DND-41 (cell line): ENCODE measurements around the gene TTC29.

Experiments used
- ATAC-seq: fragments of 200-7000 bp; cut with Tn5 transposase; 3 replicates; pipeline ENCODE4 v1.9.1; 2021; ENCODE audit warnings: low read depth; ENCODE audit not compliant: insufficient read depth
- DNase-seq: peaks from one replicate; pipeline ENCODE4 v3.0.0-alpha.2; 2020
- H2AFZ ChIP-seq: 2 replicates; pipeline ENCODE4 v1.6.0; 2012; ENCODE audit warnings: low read depth, low read length
- H3K27ac ChIP-seq: 2 replicates; pipeline ENCODE4 v1.5.1; 2012; ENCODE audit warnings: low read length, inconsistent platforms
- H3K27me3 ChIP-seq: fragments of 200-600 bp; sonication (generic); 2 replicates; pipeline ENCODE4 v1.6.0; 2012; ENCODE audit warnings: low read length, mild to moderate bottlenecking, inconsistent platforms; ENCODE audit not compliant: insufficient read depth, poor library complexity
- H3K36me3 ChIP-seq: 2 replicates; pipeline ENCODE4 v1.5.1; 2012; ENCODE audit warnings: low read length, inconsistent platforms; ENCODE audit not compliant: insufficient read depth
- H3K4me1 ChIP-seq: 2 replicates; pipeline ENCODE4 v1.5.1; 2012; ENCODE audit warnings: mild to moderate bottlenecking, low read length; ENCODE audit not compliant: insufficient read depth
- H3K4me2 ChIP-seq: 2 replicates; pipeline ENCODE4 v1.6.0; 2012; ENCODE audit warnings: mild to moderate bottlenecking, moderate library complexity, low read length, inconsistent platforms; ENCODE audit not compliant: insufficient read depth
- H3K4me3 ChIP-seq, 2 experiments: fragments of 200-600 bp in 1 of 2; shearing (Covaris generic) in 1 of 2; 2 replicates each; pipeline ENCODE4 v1.5.1; 2012 to 2016; ENCODE audit warnings: inconsistent platforms in 2 of 2, low read length in 2 of 2, mild to moderate bottlenecking in 2 of 2, low read depth in 1 of 2, moderate library complexity in 1 of 2
- H3K79me2 ChIP-seq: 2 replicates; pipeline ENCODE4 v1.6.0; 2012; ENCODE audit warnings: low read length, inconsistent platforms; ENCODE audit not compliant: insufficient read depth
- H3K9ac ChIP-seq: 2 replicates; pipeline ENCODE4 v1.6.0; 2012; ENCODE audit warnings: low read depth, mild to moderate bottlenecking, inconsistent platforms, low read length, moderate library complexity
- H3K9me3 ChIP-seq: 2 replicates; pipeline ENCODE4 v1.5.1; 2012; ENCODE audit warnings: low read length, moderate library complexity, mild to moderate bottlenecking, inconsistent platforms; ENCODE audit not compliant: insufficient read depth, severe bottlenecking
- H4K20me1 ChIP-seq: 2 replicates; pipeline ENCODE4 v1.6.0; 2012; ENCODE audit warnings: low read length; ENCODE audit not compliant: insufficient read depth
- EZH2 ChIP-seq: IDR thresholded peaks from 3 replicates; pipeline ENCODE4 v1.6.1; 2012; ENCODE audit warnings: borderline replicate concordance, low read depth, mild to moderate bottlenecking, moderate library complexity, low read length, inconsistent platforms; ENCODE audit not compliant: severe bottlenecking
- TF ChIP-seq, protein P1 (sequence below): IDR thresholded peaks from 2 replicates; pipeline ENCODE4 v1.5.1; 2012; ENCODE audit warnings: borderline replicate concordance, low read length, moderate library complexity, mild to moderate bottlenecking; ENCODE audit not compliant: poor library complexity, severe bottlenecking; ENCODE audit errors: extremely low read depth

TTC29 gene

DNA sequence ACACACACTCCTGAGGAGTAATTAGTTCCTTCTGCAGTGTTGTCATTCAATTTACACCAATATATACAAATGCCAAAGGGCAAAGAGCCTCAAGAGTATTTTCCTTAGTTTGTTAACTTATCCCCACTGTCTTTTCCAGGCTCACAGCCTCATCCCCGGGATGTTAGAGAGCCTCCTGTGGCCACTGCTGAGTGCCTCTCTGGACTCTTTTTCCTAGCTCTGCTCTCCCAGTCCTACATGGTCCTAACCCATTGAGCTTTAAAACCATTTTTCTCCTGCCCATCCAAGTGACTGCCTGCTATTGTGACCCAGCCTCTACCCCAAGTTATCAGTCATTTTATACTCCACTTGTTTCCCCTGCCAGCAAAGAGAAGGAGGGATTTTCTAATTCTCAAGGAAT lies 23.5 kb upstream of the TTC29 start:
- no peaks in the 10 kb centered on the region for H3K36me3 ChIP-seq
- DNase-seq, result no peak
- H3K9ac ChIP-seq, result no peak overlapping the region
- no peaks in the 10 kb centered on the region for H3K27me3 ChIP-seq
- ATAC-seq, result no peak
- no peaks in the 10 kb centered on the region for H4K20me1 ChIP-seq
- no peaks in the 10 kb centered on the region for H3K9me3 ChIP-seq
- H2AFZ ChIP-seq, result no peak overlapping the region
- no peaks in the 10 kb centered on the region for H3K79me2 ChIP-seq
- no peak overlapping the region for H3K4me2 ChIP-seq
- no peaks in the 10 kb centered on the region for H3K4me1 ChIP-seq
- H3K4me3 ChIP-seq, result no peak overlapping the region
- TF ChIP-seq EZH2, result no peak
- TF ChIP-seq, protein P1, sequence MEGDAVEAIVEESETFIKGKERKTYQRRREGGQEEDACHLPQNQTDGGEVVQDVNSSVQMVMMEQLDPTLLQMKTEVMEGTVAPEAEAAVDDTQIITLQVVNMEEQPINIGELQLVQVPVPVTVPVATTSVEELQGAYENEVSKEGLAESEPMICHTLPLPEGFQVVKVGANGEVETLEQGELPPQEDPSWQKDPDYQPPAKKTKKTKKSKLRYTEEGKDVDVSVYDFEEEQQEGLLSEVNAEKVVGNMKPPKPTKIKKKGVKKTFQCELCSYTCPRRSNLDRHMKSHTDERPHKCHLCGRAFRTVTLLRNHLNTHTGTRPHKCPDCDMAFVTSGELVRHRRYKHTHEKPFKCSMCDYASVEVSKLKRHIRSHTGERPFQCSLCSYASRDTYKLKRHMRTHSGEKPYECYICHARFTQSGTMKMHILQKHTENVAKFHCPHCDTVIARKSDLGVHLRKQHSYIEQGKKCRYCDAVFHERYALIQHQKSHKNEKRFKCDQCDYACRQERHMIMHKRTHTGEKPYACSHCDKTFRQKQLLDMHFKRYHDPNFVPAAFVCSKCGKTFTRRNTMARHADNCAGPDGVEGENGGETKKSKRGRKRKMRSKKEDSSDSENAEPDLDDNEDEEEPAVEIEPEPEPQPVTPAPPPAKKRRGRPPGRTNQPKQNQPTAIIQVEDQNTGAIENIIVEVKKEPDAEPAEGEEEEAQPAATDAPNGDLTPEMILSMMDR, result no peak
- no peak overlapping the region for H3K27ac ChIP-seq

GRCh38 chr4:146960634-146961033 lies 15.0 kb upstream of the TTC29 start:
- TF ChIP-seq, protein P1, result no peak
- no peak for TF ChIP-seq EZH2

DNA sequence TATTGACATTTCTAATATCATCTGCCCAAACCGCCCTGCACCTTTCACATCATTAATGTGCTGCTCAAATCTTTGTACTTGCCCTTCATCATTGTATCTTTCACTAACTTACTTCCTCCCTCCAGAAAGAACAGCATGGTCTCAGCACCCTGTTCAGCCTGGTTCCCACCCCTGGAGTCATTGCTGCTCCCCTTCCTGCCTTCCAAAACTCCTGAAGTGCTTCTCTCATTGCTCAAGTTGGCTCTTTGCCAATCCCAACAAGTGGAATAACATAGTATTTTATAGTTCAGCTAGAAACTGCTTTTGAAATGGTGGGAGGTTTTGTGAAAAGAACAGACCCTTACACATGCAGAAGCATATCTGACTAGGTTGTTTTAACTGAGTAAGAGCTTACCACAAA lies 14.0 kb upstream of the TTC29 start:
- no peaks in the 10 kb centered on the region for H3K27me3 ChIP-seq
- H3K36me3 ChIP-seq, result no peaks in the 10 kb centered on the region
- H3K9me3 ChIP-seq, result no peaks in the 10 kb centered on the region
- DNase-seq (no peak), ATAC-seq (no peak)
- H3K4me2 ChIP-seq, result no peak overlapping the region
- no peaks in the 10 kb centered on the region for H3K79me2 ChIP-seq
- no peaks in the 10 kb centered on the region for H4K20me1 ChIP-seq
- H3K4me3 ChIP-seq, result no peak overlapping the region
- H3K27ac ChIP-seq, result no peak overlapping the region
- H3K9ac ChIP-seq, result no peak overlapping the region
- TF ChIP-seq EZH2, result no peak
- TF ChIP-seq, protein P1, result no peak
- H3K4me1 ChIP-seq, result no peaks in the 10 kb centered on the region
- no peak overlapping the region for H2AFZ ChIP-seq

More at GRCh38 chr4:146960634-146961033, 15.0 kb upstream of the TTC29 start:
- Histone ChIP-seq H3K9ac (no peak overlapping the region), H3K4me2 (no peak overlapping the region), H2AFZ (no peak overlapping the region), H3K79me2 (no peaks in the 10 kb centered on the region), H3K27ac (no peak overlapping the region), H4K20me1 (no peaks in the 10 kb centered on the region), H3K4me1 (no peaks in the 10 kb centered on the region), H3K27me3 (no peaks in the 10 kb centered on the region), H3K36me3 (no peaks in the 10 kb centered on the region), H3K4me3 (no peak overlapping the region), H3K9me3 (no peaks in the 10 kb centered on the region)
- no peak for ATAC-seq
- no peak for DNase-seq

GRCh38 chr4:146957237-146957636 lies 11.6 kb upstream of the TTC29 start:
- TF ChIP-seq, protein P1, result no peak
- no peak for TF ChIP-seq EZH2
- H2AFZ ChIP-seq, result no peak overlapping the region
- H4K20me1 ChIP-seq, result no peaks in the 10 kb centered on the region
- no peaks in the 10 kb centered on the region for H3K9me3 ChIP-seq
- H3K36me3 ChIP-seq, result no peaks in the 10 kb centered on the region
- no peak for ATAC-seq
- H3K27me3 ChIP-seq, result no peaks in the 10 kb centered on the region
- no peak for DNase-seq
- no peak overlapping the region for H3K9ac ChIP-seq
- no peaks in the 10 kb centered on the region for H3K79me2 ChIP-seq
- no peak overlapping the region for H3K27ac ChIP-seq
- no peaks in the 10 kb centered on the region for H3K4me1 ChIP-seq
- no peak overlapping the region for H3K4me2 ChIP-seq
- no peak overlapping the region for H3K4me3 ChIP-seq
